ENCODE data around the gene MMGT1.
"Not testable (repeated sequence)": the region's sequence is repeated elsewhere in the genome, so short reads cannot be mapped to it uniquely, and the experiment has no call there.

The MMGT1 gene

DNA sequence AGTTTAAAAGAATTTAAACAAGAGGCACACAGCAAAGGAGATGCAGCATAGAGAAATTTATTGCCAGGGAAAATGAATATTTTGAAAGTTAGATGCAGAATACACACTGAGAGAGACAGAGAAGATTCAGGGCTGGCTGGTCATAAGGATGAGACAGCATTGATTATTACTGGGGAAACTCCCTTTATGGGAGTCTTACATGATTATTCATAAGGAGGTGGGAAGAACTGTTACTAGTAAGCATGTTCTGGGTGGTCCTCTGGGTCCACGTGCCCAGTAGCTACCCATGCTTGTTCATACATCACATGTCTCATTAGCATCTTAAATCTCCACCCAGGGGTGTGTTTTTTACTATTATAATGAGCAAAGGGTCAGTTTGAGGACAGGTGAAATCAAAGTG, 53.3 kb downstream of the MMGT1 start:
- DNase-seq, result not testable (repeated sequence)

DNA sequence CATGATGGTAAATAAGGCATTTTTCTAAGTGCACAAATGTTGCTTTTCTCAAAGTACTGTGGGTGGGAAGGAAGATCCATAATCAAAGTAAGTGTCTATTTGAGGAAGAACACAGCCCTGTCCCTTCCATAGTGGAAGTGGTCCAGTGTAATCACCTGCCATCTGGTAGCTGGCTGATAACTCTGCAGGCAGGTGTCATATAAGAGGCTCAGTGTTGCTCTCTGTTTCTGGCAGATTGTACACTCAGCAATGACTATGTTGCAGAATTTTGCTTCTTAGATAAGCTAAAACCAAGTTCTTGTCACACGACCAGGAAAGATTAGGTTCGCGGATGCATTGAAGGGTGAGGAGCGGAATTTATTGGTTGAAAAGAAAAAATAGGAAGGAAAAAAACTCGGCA, 59.4 kb downstream of the MMGT1 start:
- DNase-seq, result no peak
